Measurements from ENCODE around the gene UQCRH.

GRCh38 chr1:46288485-46289133 lies 14.9 kb upstream of the UQCRH start:
- TF ChIP-seq, protein P1, sequence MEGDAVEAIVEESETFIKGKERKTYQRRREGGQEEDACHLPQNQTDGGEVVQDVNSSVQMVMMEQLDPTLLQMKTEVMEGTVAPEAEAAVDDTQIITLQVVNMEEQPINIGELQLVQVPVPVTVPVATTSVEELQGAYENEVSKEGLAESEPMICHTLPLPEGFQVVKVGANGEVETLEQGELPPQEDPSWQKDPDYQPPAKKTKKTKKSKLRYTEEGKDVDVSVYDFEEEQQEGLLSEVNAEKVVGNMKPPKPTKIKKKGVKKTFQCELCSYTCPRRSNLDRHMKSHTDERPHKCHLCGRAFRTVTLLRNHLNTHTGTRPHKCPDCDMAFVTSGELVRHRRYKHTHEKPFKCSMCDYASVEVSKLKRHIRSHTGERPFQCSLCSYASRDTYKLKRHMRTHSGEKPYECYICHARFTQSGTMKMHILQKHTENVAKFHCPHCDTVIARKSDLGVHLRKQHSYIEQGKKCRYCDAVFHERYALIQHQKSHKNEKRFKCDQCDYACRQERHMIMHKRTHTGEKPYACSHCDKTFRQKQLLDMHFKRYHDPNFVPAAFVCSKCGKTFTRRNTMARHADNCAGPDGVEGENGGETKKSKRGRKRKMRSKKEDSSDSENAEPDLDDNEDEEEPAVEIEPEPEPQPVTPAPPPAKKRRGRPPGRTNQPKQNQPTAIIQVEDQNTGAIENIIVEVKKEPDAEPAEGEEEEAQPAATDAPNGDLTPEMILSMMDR (conservative IDR thresholded peaks at IDR 0.05; ENCODE audit: low read length): no peak
- no peak for TF ChIP-seq EZH2phosphoT487 (IDR thresholded peaks at IDR 0.05; ENCODE audit: borderline replicate concordance)
